Thyroid gland (tissue), 4 donors: ENCODE data around the gene ARRDC2. TPM values are rescaled to one million over a fixed set of nuclear protein-coding genes. Genes with fewer than 3 reads are reported as not detected.

Experiments
- DNase-seq, 2 donors: peaks; one replicate each; pipeline ENCODE4 v3.0.0-alpha.2; 2019
- H3K27ac ChIP-seq, 3 donors: fragments of 200-600 bp; sonication (generic); 1 replicate in 2 of 3; 2 replicates in 1 of 3; pipeline ENCODE4 v1.5.1; 2016 to 2019; ENCODE audit warnings: mild to moderate bottlenecking in 1 of 3, moderate library complexity in 1 of 3
- H3K27me3 ChIP-seq: fragments of 200-600 bp; sonication (generic); one replicate; pipeline ENCODE4 v1.5.1; 2019
- H3K36me3 ChIP-seq, 2 donors: fragments of 200-600 bp; sonication (generic); one replicate each; pipeline ENCODE4 v1.5.1; 2016 to 2019
- H3K4me1 ChIP-seq, 2 donors: fragments of 200-600 bp; sonication (generic); one replicate each; pipeline ENCODE4 v1.5.1; 2017 to 2019
- H3K4me3 ChIP-seq, 3 donors: fragments of 200-600 bp; sonication (generic); replicated peaks in 1 of 3; 1 replicate in 2 of 3; 2 replicates in 1 of 3; pipeline ENCODE4 v1.5.1; 2016; ENCODE audit warnings: mild to moderate bottlenecking in 1 of 3
- H3K9me3 ChIP-seq: fragments of 200-600 bp; sonication (generic); one replicate; pipeline ENCODE4 v1.5.1; 2017
- CTCF ChIP-seq, 6 experiments: fragments of 200-600 bp in 3 of 6; fragments of 450-650 bp in 3 of 6; sonication (generic) in 3 of 6; IDR thresholded peaks; one replicate each; pipeline ENCODE4 v1.5.1; 2016 to 2019; ENCODE audit warnings: antibody characterized with exemption in 6 of 6, mild to moderate bottlenecking in 2 of 6, inconsistent platforms in 1 of 6, moderate library complexity in 1 of 6
- POLR2A ChIP-seq, 2 donors: fragments of 450-650 bp; IDR thresholded peaks; one replicate each; pipeline ENCODE4 v1.6.1; 2017; ENCODE audit warnings: antibody characterized with exemption in 2 of 2, mild to moderate bottlenecking in 2 of 2, moderate library complexity in 1 of 2
- WGBS, 2 donors: methylation state at CpG; one replicate each; pipeline ENCODE4 v1.1.5; 2017; 5-methylcytosine and 5-hydroxymethylcytosine counted together
- intact Hi-C: fragments of 100-400 bp; cut with DNase I; formaldehyde crosslinking; loops from one replicate; pipeline ENCODE4 v1.15.1; 2023
- total RNA-seq, 4 donors: library from RNA; depleted of rRNA; stranded (reverse); fragments of >200 nt; gene quantifications; one replicate each; pipeline ENCODE4 v1.2.3, GENCODE V29; 2016

ARRDC2 gene
- total RNA-seq, 4 donors from 2014 or later, result 51.1 to 120 (median 82.8) TPM

GRCh38 chr19:18041054-18041453 is 33.1 kb downstream of the ARRDC2 start:
- Histone ChIP-seq H3K9me3 (no peaks in the 10 kb centered on the region), H3K4me1 (peaks cover 5 to 15% of the 10 kb centered on the region in 2 donors), H3K4me3 (no peak overlapping the region), H3K36me3 (no peaks in the 10 kb centered on the region), H3K27ac (no peak overlapping the region), H3K27me3 (no peaks in the 10 kb centered on the region)
- TF ChIP-seq POLR2A (IDR thresholded peaks at IDR 0.05), result no peak
- TF ChIP-seq CTCF (IDR thresholded peaks at IDR 0.05), result no peak
- intact Hi-C loops, result no loop called here
- no peak for DNase-seq
- 69 to 100% methylated on average over 2 of the region's 2 CpGs for WGBS, 2 donors

- Histone ChIP-seq H3K9me3 (no peaks in the 10 kb centered on the region), H3K36me3 (no peaks in the 10 kb centered on the region), H3K27ac (no peak overlapping the region), H3K27me3 (no peaks in the 10 kb centered on the region), H3K4me1 (peaks cover 5 to 15% of the 10 kb centered on the region in 2 donors), H3K4me3 (no peak overlapping the region)
- WGBS, 2 donors, result 71 to 89% methylated on average over 3 of the region's 3 CpGs
- intact Hi-C loops, result no loop called here
- no peak for TF ChIP-seq POLR2A (IDR thresholded peaks at IDR 0.05)
- no peak for TF ChIP-seq CTCF (IDR thresholded peaks at IDR 0.05)
- no peak for DNase-seq
These were observed 35.7 kb downstream of the ARRDC2 start for GRCh38 chr19:18043676-18044075.

- Histone ChIP-seq H3K27me3 (no peaks in the 10 kb centered on the region), H3K4me1 (peaks cover 5 to 25% of the 10 kb centered on the region in 2 donors), H3K36me3 (no peaks in the 10 kb centered on the region), H3K9me3 (no peaks in the 10 kb centered on the region), H3K27ac (peak overlapping the region; percentile 44 to 56 (median 51)), H3K4me3 (peak overlapping the region in 1 of 3 donors; percentile 22)
- TF ChIP-seq POLR2A (IDR thresholded peaks at IDR 0.05), result peak in 1 of 2 donors; percentile 32
- TF ChIP-seq CTCF (IDR thresholded peaks at IDR 0.05), result no peak
- 3 to 8% methylated on average over 12 of the region's 12 CpGs for WGBS, 2 donors
- DNase-seq, result peak; percentile 77 to 88
- intact Hi-C loops, result no loop called here
These were observed 36.9 kb downstream of the ARRDC2 start for GRCh38 chr19:18044825-18045304.

GRCh38 chr19:18045307-18046050 is 37.5 kb downstream of the ARRDC2 start:
- H3K9me3 ChIP-seq, result no peaks in the 10 kb centered on the region
- TF ChIP-seq CTCF (IDR thresholded peaks at IDR 0.05), result no peak
- no peak for TF ChIP-seq POLR2A (IDR thresholded peaks at IDR 0.05)

GRCh38 chr19:18046059-18046718 is 38.2 kb downstream of the ARRDC2 start:
- no peaks in the 10 kb centered on the region for H3K9me3 ChIP-seq
- WGBS, 2 donors, result 72 to 76% methylated on average over 14 of the region's 14 CpGs
- intact Hi-C loops, result no loop called here
- no peak overlapping the region for H3K4me3 ChIP-seq
- H3K27me3 ChIP-seq, result no peaks in the 10 kb centered on the region
- TF ChIP-seq CTCF (IDR thresholded peaks at IDR 0.05) (no peak), POLR2A (IDR thresholded peaks at IDR 0.05) (no peak)
- no peaks in the 10 kb centered on the region for H3K36me3 ChIP-seq
- H3K27ac ChIP-seq, result peak overlapping the region in 2 of 3 donors; percentile 28 to 51
- peak in 1 of 2 donors; percentile 29 for DNase-seq
- H3K4me1 ChIP-seq, result peaks cover 10 to 36% of the 10 kb centered on the region in 2 donors

More at GRCh38 chr19:18045307-18046050, 37.5 kb downstream of the ARRDC2 start:
- H3K36me3 ChIP-seq, result no peaks in the 10 kb centered on the region
- 87 to 89% methylated on average over 7 of the region's 7 CpGs for WGBS, 2 donors
- intact Hi-C loops, result no loop called here
- no peak for DNase-seq
- H3K4me3 ChIP-seq, result peak overlapping the region in 1 of 3 donors; percentile 22
- H3K27me3 ChIP-seq, result no peaks in the 10 kb centered on the region
- peaks cover 5 to 29% of the 10 kb centered on the region in 2 donors for H3K4me1 ChIP-seq
- peak overlapping the region; percentile 44 to 56 (median 51) for H3K27ac ChIP-seq
